T47D (cell line): ENCODE data around the gene STRN3.

Experiments used
- DNase-seq, 2 experiments: peaks; one replicate each; pipeline versions ENCODE4 v3.0.0 to v3.0.0-alpha.2; 2011 to 2012; ENCODE audit warnings: low read depth in 1 of 2, low spot score in 1 of 2
- JUND ChIP-seq: IDR thresholded peaks from 2 replicates; pipeline ENCODE4 v1.6.1; 2012; ENCODE audit warnings: low read depth
- in situ Hi-C: cut with HindIII; loops from 2 replicates; pipeline ENCODE4 v1.10.0; 2016; ENCODE audit warnings: low sequenced_read_pairs, low pct_unique_long_range_greater_than_20kb

Gene STRN3

DNA sequence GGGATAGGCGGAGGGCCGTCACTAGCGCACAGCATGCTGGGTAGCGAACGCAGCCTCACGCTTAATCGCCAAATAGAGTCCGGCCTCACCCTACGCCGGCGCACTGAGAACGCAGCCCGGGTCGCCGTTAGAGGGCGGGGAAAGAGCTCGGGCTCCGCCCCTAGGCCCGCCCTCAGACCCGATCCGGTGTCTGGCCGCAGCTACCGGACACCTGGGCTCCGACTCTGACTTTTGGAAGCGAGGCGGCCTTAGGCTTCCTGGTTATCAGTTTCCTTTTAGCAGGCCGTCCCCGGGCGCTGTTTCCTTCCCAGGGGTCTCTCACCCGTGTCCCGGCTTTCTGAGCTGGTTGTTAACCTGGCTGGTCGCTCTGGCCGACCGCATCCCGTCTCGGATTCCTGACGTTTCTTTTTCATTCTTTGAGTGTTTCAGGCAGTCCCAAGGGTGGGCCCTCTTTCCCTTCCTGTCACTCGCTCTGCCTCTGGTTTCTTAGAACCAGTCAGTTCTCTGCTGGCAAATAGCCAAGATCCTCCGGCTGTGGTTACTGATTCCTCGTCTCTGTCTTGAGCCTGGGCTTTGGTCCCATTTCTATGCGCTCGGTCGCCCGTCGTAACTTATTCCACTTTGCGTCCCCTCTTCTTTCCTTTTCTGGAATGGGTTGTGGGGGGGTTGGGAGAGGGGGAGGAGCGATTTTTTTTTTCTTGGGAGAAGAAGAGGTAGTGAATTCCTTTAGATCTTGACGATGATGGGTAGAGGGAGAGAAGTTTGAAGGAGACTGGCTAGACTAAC lies 464 bp upstream of the STRN3 start:
- peak; percentile 93 to 98 for DNase-seq
- TF ChIP-seq JUND = no peak
- in situ Hi-C loops = no loop called here

DNA sequence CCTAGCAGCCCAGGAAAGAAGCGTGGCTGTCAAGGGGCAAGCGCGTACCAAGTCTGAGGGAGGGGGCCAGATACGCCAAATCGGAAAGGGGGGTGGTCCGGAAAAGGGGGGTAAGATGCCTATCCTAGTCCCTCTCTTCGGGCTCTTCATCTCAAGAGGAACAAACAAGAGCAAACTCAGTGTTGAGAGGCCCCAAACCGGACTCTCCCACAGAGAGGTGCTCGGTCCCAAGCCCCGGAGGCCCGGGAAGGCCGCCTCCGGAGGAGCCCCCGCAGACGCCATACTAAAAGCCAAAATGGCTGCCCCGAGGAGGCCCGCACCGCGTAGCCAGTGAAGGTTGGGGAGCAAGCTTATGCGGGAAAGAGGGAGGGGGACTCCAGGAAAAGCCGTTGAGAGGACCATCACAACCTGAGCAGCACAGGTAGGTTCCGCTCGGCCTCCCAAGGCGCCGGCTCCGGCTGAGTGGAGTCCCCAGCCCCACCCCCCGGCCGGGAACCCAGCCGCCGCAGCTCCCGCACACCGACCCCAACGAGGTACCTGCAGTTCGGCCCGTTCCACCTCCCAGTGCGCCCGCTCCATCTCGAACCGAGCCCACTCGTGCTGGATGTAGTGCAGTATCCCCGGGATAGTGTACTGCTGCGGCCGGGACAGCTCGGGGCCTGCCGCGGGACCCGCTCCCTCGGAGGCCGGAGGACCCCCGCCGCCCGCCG lies 657 bp downstream of the STRN3 start, which contains the start of gene AP4S1:
TSS of gene AP4S1 (plus strand) at position 283 of the 710 bp plus-strand sequence. CDS start 40,548 bp downstream, outside the sequence.
- DNase-seq = peak in 1 of 2 experiments; percentile 48
- TF ChIP-seq JUND = no peak
- in situ Hi-C loops = no loop called here

DNA sequence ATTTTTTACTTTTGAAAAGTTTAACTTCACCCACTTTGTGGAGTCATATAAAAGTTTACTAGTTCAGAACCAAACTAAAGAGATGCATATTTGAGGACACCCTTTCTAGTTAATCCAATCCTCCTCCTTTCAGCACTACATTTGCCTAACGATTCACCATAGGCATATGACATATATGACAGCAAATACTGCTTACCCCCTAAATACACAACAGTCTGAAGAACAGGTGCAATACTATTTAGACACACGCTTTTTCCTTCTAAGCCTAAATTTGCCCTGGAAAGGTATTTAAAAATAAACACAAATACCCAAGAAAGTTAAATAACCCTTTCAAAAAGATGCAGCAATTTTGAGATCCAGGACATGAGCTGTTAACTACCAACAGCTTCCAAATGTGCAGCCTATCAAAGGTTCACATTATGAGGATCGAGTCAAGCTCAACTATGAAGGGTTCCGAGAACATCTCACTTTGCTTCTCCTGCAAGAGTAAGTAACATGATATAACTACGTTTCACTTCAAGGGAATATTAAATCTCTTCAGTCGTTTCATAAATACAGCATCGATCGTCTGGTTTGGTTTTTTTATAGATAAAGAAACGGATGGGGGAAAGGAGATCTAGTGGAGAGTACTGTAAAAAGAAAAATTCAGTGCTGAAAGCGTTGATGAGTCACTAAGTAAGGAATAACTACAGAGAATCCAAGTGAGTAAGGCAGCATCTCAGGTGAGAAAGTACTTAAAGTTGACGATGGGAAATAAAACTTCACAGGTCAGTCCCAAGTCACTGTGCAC lies 1.4 kb downstream of the STRN3 start:
- no peak for TF ChIP-seq JUND
- DNase-seq = no peak
- in situ Hi-C loops = no loop called here

DNA sequence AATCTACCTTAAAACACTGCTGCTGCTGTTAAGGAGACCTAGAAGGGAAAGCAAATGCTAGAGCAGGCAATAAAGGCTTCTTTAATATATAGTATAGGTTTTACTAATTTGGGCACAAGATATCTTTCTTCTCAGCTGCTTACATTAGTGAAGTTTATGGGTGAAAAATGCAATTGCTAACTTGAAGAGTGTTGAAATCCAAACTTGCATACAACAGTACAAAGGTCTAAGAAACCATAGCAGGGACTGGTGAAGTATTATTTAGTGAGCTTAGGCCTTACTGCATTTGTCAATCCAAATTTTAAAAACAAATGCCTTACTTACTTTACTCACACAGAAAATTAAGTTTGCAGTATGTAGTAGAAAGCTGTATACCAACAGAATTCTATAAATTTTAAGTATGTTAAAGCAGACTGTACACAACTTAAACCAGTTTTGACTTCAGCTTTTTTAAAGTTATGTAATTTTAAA lies 2.1 kb downstream of the STRN3 start:
- no peak for DNase-seq
- in situ Hi-C loops = no loop called here
- TF ChIP-seq JUND = no peak

DNA sequence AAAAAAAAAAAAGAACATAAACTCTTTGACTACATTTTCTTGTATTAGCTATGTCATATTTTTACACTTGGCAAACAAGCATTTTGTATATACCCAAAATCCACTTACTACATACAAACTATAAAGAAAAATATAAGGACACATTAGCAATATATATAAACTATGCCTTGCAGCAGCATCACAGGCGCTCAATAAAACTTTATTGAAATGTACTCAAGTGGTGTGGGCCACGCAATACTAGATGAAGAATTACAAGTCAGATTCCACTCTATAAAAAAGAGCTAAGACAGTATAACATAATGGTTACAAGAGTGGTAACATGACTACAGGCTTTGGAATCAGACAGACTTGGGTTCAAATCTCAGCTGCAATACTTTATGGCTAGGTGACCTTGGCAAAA lies 3.8 kb downstream of the STRN3 start:
- in situ Hi-C loops = no loop called here
- DNase-seq = no peak
- TF ChIP-seq JUND = no peak

DNA sequence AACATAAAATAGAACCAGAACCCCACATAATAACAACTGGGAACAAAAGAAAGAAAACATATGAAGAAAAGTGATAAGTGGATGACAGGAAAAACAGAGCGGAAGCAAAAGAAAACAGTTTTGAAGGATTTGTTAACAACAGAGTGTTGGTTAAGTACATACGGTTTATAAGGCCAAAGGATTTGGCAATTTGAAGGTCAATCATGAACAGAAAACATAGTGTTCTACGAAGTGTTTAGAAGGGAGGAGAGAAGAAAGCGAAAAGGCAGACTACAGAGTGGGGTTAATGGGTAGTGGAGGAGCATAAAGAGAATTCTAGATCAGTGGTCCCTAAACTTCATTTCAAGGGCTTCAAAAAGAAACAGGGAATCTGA lies 4.6 kb downstream of the STRN3 start:
- DNase-seq = no peak
- no peak for TF ChIP-seq JUND
- in situ Hi-C loops = no loop called here

DNA sequence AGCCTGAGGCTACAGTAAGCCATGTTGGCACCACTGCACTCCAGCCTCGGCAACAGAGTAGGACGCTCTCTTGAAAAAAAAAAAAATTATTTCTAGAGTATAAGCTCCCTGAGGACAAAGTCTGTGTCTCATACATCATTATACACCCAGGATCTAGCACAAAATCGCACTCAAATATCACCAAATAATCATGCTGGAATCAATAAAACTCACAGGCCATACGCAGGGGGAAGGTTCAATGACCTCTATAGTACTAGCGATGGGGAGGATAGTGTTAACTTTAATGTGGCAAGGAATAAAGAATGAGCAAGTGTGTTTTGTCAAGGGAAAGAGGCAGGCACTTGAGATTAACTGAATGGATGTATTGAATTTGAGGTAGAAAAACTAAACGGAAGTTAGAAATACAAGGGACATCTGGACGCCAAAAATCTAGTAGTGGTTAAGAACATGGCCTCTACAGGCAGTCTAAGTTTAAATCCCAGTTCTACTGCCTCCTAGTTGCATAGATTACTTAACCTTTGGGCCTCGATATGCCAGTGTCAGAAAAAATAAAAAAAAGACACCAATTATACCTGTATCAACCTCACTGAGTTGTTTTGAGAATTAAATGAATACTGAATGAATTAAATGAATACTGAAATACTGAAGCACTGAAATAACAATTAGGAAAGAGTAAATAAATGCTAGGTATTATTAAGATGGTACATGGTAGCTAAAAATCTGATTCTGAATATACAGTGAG lies 5.2 kb downstream of the STRN3 start:
- DNase-seq = no peak
- in situ Hi-C loops = no loop called here
- no peak for TF ChIP-seq JUND

DNA sequence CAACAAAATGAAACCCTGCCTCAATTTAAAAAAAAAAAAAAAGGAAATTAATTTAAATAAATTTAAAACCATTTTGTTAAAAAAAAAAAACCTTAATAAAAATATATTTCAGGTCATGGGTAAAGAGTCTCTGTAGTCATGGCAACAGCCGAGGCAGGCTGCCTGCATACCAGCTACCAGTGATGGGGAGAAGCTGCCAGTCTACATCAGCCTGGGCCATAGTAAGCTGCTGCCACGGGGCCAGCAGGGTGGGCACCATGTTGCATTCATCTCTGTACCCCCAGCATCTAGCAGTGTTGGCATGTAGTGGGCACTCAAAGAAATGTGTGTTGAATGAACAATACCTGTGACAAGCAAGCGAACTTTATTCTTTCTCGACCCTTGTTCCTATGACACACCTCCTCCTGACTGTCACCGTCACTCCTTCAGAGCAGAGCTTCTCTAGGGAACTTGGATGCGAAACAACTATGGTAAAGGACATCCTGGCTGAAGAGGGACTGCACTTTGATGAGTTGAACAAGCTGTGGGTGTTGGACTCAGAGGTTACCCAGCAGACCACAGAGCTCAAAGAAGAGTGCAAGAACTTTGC lies 8.0 kb downstream of the STRN3 start:
- no peak for TF ChIP-seq JUND
- no peak for DNase-seq
- in situ Hi-C loops = no loop called here

DNA sequence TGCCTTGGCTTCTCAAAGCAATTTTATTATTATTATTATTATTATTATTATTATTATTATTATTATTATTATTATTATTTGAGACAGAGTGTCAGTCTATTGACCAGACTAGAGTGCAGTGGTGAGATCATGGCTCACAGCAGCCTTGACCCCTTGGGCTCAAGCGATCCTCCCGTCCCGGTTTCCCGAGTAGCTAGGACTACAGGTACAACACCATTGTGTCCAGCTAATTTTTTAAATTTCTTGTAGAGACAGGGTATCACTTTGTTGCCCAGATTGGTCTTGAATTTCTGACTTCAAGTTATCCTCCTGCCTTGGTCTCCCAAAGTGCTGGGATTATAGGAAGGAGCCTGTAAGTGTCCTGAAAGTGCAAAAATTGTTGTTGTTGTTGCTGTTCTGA lies 12.3 kb downstream of the STRN3 start:
- no peak for TF ChIP-seq JUND
- no peak for DNase-seq
- in situ Hi-C loops = no loop called here

DNA sequence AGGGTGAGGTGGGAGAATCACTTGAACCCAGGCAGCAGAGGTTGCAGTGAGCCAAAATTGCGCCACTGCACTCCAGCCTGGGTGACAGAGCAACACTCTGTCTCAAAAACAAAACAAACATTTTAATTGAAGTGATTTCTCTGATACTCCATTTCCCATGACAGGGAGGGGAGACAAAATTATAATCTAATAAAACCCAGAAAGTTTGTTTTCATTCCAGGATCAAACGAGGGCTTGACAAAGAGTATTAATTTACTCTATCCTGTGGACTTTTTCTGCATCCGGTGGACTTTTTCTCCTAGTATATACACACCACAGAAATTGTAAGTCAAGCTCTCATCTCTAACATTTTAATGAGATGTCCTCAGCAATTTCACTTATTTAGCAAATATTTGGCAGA lies 15.2 kb downstream of the STRN3 start:
- in situ Hi-C loops = no loop called here
- DNase-seq = no peak
- TF ChIP-seq JUND = no peak

DNA sequence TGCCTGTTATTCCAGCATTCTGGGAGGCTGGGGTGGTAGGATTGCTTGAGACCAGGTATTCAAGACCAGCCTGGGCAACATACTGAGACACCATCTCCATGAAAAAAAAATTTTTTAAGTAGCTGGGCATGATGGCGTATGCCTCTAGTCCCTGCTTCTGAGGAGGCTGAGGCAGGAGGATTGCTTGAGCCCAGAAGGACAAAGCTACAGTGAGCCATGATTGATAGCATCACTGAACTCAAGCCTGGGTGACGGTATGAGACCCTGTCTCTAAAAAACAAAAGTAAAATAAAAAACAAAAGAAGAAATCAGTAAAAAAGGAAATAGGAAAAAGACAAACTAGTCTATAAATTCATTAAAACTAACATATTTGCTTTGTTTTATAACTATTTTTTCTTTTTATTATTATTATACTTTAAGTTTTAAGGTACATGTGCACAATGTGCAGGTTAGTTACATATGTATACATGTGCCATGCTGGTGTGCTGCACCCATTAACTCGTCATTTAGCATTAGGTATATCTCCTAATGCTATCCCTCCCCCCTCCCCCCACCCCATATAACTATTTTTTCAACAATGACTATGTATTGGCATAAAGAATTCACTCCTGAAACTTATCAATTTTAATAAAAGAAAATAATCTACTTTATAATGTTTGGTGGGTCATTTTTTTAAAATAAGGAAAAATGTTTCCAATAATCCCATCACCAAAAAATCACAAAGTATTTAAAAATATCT lies 16.2 kb downstream of the STRN3 start:
- DNase-seq = no peak
- TF ChIP-seq JUND = no peak

More for the DNA sequence above, 16.2 kb downstream of the STRN3 start:
- in situ Hi-C loops = no loop called here
